HG03460 (cell line): Measurements from ENCODE around the gene SORCS2.

ENCODE experiments used
- ATAC-seq: cut with Tn5 transposase; IDR thresholded peaks from one replicate; pipeline ENCODE4 v1.9.1; 2021; ENCODE audit not compliant: unreplicated experiment

SORCS2 gene

GRCh38 chr4:7286170-7286569 is 93.8 kb downstream of the SORCS2 start:
- no peak for ATAC-seq

GRCh38 chr4:7286798-7287197 is 94.5 kb downstream of the SORCS2 start:
- ATAC-seq: no peak

GRCh38 chr4:7287274-7287917 is 95.1 kb downstream of the SORCS2 start:
- ATAC-seq: no peak

- no peak for ATAC-seq
These were observed 95.6 kb downstream of the SORCS2 start for GRCh38 chr4:7287918-7288280.

- no peak for ATAC-seq
These were observed 96.6 kb downstream of the SORCS2 start for GRCh38 chr4:7288751-7289523.

GRCh38 chr4:7289589-7289988 is 97.3 kb downstream of the SORCS2 start:
- no peak for ATAC-seq

GRCh38 chr4:7291372-7292114 is 99.2 kb downstream of the SORCS2 start:
- ATAC-seq: no peak

- ATAC-seq: no peak
These were observed 101.4 kb downstream of the SORCS2 start for GRCh38 chr4:7293703-7294102.

- ATAC-seq: no peak
These were observed 101.9 kb downstream of the SORCS2 start for GRCh38 chr4:7294176-7294756.

GRCh38 chr4:7295197-7295910 is 103.0 kb downstream of the SORCS2 start:
- ATAC-seq: no peak

GRCh38 chr4:7295911-7296660 is 103.7 kb downstream of the SORCS2 start:
- ATAC-seq: no peak

- no peak for ATAC-seq
These were observed 104.5 kb downstream of the SORCS2 start for GRCh38 chr4:7296661-7297335.

- ATAC-seq: no peak
These were observed 105.0 kb downstream of the SORCS2 start for GRCh38 chr4:7297374-7297773.

GRCh38 chr4:7297881-7298280 is 105.5 kb downstream of the SORCS2 start:
- ATAC-seq: no peak

- ATAC-seq: no peak
These were observed 106.3 kb downstream of the SORCS2 start for GRCh38 chr4:7298619-7299009.

- no peak for ATAC-seq
These were observed 106.9 kb downstream of the SORCS2 start for GRCh38 chr4:7299010-7299907.

- ATAC-seq: no peak
These were observed 107.8 kb downstream of the SORCS2 start for GRCh38 chr4:7299908-7300710.

- ATAC-seq: no peak
These were observed 108.4 kb downstream of the SORCS2 start for GRCh38 chr4:7300711-7301095.
